Left lung (tissue), 10 donors: ENCODE data around the gene HUNK. TPM values are rescaled to one million over a fixed set of nuclear protein-coding genes. Genes with fewer than 3 reads are reported as not detected.

Source experiments
- ATAC-seq: fragments of 200-7000 bp; cut with Tn5 transposase; one replicate; pipeline ENCODE4 v1.9.1; 2020; ENCODE audit warnings: moderate library complexity
- DNase-seq, 4 donors: peaks; one replicate each; pipeline ENCODE4 v3.0.0-alpha.2; 2013 to 2020
- H3K27ac ChIP-seq, 2 donors: fragments of 200-600 bp; sonication (generic) in 1 of 2; one replicate each; pipeline versions ENCODE4 v1.5.0 to v1.8.0; 2020 to 2021
- H3K27me3 ChIP-seq, 2 donors: fragments of 200-600 bp; sonication (generic) in 1 of 2; one replicate each; pipeline versions ENCODE4 v1.5.0 to v1.8.0; 2020 to 2021
- H3K36me3 ChIP-seq, 2 donors: fragments of 200-600 bp; sonication (generic) in 1 of 2; one replicate each; pipeline versions ENCODE4 v1.5.0 to v1.8.0; 2020 to 2021
- H3K4me1 ChIP-seq, 2 donors: fragments of 200-600 bp; one replicate each; pipeline ENCODE4 v1.8.0; 2021
- H3K4me3 ChIP-seq, 2 donors: fragments of 200-600 bp; sonication (generic) in 1 of 2; one replicate each; pipeline versions ENCODE4 v1.5.0 to v1.8.0; 2020 to 2021; ENCODE audit warnings: mild to moderate bottlenecking in 1 of 2
- H3K9me3 ChIP-seq, 2 donors: fragments of 200-600 bp; sonication (generic) in 1 of 2; one replicate each; pipeline versions ENCODE4 v1.5.0 to v1.8.0; 2020 to 2021
- CTCF ChIP-seq, 2 donors: fragments of 200-600 bp; sonication (generic) in 1 of 2; IDR thresholded peaks; one replicate each; pipeline versions ENCODE4 v1.5.0 to v1.8.0; 2021; ENCODE audit warnings: antibody characterized with exemption in 2 of 2
- intact Hi-C, 2 donors: fragments of 100-400 bp; cut with DNase I; formaldehyde crosslinking; loops; one replicate each; pipeline versions ENCODE4 v1.11.2 to v1.14.2; 2022
- polyA plus RNA-seq, 6 donors: library from polyadenylated mRNA; unstranded; fragments of 120-200 nt; gene quantifications; one replicate each; pipeline ENCODE4 v1.2.1, GENCODE V29; 2013; ENCODE audit not compliant: insufficient read length in 6 of 6
- total RNA-seq, 2 donors: library from RNA; stranded (reverse); fragmentation: NEBNext Ultra II Directional; extraction: Animal tissue kit (Norgen Biotek cat#: 25700); gene quantifications; one replicate each; pipeline ENCODE4 v1.2.1, GENCODE V29; 2021
- donor health status: DM: no; HTN: yes; CAD: no.
- donor health status: DM: no; HTN: no; CAD: no.

Gene HUNK
- total and polyA plus RNA-seq, 8 donors, result 2.9 to 7.4 (median 6.0) TPM

DNA sequence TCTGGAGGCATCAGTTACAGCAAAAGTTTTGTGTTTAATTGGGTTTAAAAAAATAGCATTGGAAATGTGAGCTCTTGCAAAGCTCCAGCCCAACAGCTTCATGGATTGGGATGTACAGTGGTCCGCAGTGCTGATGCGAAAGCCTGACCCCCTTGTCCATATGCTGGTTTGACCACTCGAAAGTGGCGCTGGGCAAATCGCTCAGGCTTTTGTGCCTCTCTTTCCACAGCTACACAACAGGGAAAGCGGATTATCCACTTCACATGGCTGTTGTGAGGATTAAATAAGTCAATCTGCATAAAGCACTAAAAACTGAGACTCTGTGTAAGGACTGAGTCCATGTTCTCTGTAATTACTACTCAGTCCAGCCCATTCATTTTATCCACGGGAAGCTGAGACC lies 57.2 kb downstream of the HUNK start:
- intact Hi-C loops, result no loop called here
- no peaks in the 10 kb centered on the region for H3K36me3 ChIP-seq
- no peak overlapping the region for H3K27ac ChIP-seq
- DNase-seq, result no peak
- ATAC-seq, result no peak
- H3K9me3 ChIP-seq, result peaks cover 0 to 3% of the 10 kb centered on the region in 2 donors
- H3K4me3 ChIP-seq, result no peak overlapping the region
- H3K4me1 ChIP-seq, result no peaks in the 10 kb centered on the region
- no peaks in the 10 kb centered on the region for H3K27me3 ChIP-seq
- no peak for TF ChIP-seq CTCF (IDR thresholded peaks at IDR 0.05)

DNA sequence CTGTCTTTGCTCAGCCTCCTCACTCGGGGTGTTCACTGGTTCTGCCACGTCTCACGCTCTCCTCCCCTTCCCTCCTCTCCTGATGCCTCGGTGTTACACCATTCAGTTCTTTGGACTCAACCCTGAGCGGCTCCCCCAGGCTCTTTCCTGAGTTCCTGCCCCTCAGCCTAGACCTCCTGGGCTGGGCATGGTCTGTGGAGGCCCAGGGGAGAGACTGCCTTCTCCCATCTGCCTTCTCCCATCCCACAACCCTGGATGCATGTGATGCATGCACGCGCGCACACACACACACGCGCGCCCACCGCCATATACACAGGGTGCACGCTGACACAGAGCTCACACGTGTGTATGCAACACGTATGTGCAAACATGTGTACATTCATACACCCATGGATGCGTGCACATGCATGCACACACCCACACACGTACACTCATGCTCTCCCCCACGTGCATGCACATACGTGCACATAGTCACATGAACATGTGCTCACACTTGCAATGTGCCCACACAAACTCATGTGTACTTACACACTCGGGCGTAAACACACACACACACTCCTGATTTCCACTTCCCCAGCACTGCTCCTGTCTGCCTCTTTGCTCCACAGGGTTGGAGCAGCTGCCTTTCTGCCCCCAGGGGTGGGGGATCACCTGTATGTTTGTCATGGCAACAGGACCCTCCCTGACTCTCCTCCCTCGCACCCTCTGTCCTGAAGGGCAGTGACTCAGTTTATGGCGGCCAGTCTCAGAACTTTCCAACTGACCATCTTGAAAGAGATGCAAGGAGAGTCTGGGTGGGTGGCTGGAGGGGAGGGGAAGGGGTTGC lies 59.0 kb downstream of the HUNK start:
- DNase-seq (no peak), ATAC-seq (no peak)
- Histone ChIP-seq H3K27me3 (no peaks in the 10 kb centered on the region), H3K9me3 (peaks cover 0 to 2% of the 10 kb centered on the region in 2 donors), H3K27ac (no peak overlapping the region), H3K4me1 (no peaks in the 10 kb centered on the region), H3K36me3 (no peaks in the 10 kb centered on the region), H3K4me3 (no peak overlapping the region)
- intact Hi-C loops, result no loop called here
- no peak for TF ChIP-seq CTCF (IDR thresholded peaks at IDR 0.05)

- no peak for ATAC-seq
These were observed 59.6 kb downstream of the HUNK start for GRCh38 chr21:31932470-31932764.

DNA sequence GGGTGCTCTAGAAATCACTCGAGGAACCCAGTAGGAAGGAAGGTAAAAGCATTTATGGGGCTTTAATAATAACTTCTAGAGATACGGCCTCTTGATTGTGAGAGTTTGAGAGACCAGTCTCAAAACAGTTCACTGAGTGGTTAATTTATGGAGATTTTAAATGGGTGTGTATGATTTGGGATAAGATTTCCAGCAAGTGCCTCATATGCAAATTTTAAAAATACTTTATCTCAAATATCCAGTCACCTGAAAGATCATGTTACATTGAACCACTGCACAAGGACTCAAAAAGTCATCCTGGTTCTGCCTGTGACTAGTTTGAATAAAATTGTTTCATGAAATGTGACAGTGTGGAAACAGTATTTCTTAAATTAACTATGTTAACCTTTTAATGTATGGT lies 64.5 kb downstream of the HUNK start:
- H3K36me3 ChIP-seq, result no peaks in the 10 kb centered on the region
- no peaks in the 10 kb centered on the region for H3K27me3 ChIP-seq
- no peak for TF ChIP-seq CTCF (IDR thresholded peaks at IDR 0.05)
- H3K4me3 ChIP-seq, result no peak overlapping the region
- DNase-seq (no peak), ATAC-seq (no peak)
- H3K27ac ChIP-seq, result no peak overlapping the region
- H3K9me3 ChIP-seq, result no peaks in the 10 kb centered on the region
- H3K4me1 ChIP-seq, result no peaks in the 10 kb centered on the region
- intact Hi-C loops, result no loop called here

More at GRCh38 chr21:31932470-31932764, 59.6 kb downstream of the HUNK start:
- Histone ChIP-seq H3K27ac (no peak overlapping the region), H3K4me1 (no peaks in the 10 kb centered on the region), H3K4me3 (no peak overlapping the region), H3K9me3 (no peaks in the 10 kb centered on the region), H3K36me3 (no peaks in the 10 kb centered on the region), H3K27me3 (no peaks in the 10 kb centered on the region)
- intact Hi-C loops, result no loop called here
- no peak for TF ChIP-seq CTCF (IDR thresholded peaks at IDR 0.05)
- DNase-seq, result no peak

DNA sequence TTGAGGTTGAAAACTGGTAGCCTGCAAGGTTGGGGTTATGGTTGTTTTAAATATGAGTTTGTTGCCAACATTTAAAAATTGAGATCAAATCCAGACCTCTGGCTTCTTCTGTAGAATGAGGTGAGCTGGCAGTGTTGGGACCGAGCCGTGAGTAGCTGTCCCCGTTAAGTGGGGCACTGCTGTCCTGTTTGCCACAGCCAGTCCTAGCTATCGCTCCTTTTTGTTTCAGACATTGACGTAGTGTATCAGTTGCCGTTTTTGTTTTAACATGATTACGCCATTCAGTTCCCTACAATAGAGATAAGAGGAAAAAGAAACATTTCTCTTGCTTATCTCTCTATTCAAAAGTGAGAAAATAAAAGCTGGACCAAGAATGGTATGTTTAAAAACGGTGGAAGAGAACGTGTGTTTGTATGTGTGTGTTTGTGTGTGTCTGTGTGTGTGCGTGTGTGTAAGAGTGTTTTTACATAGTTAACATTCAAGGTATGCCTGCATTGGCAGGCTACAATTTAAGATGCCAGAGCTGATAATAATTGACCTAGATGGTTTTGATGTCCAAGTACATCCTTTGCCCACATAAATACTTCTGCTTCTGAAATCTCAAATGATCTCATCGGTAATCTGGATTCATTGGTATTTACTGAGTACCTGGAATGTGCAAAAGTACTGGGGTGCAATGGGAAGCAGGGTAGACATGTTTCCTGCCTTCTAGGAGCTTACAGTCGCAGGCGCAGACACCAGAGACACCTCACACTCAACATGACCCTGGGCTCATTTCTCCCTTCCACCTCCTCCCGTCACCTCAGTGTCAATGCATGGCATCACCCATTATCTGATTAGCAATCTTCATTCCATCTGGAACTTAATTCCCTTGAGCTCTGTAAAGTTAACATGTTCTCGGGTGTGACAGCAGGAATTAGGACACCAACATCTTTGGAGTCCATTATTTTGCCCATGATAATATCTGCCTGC lies 65.8 kb downstream of the HUNK start:
- H3K27ac ChIP-seq, result no peak overlapping the region
- H3K36me3 ChIP-seq, result no peaks in the 10 kb centered on the region
- no peaks in the 10 kb centered on the region for H3K9me3 ChIP-seq
- H3K27me3 ChIP-seq, result no peaks in the 10 kb centered on the region
- intact Hi-C loops, result no loop called here
- no peak for DNase-seq
- ATAC-seq, result no peak
- no peaks in the 10 kb centered on the region for H3K4me1 ChIP-seq
- no peak overlapping the region for H3K4me3 ChIP-seq
- no peak for TF ChIP-seq CTCF (IDR thresholded peaks at IDR 0.05)
